GM23338 (cell line): Measurements from ENCODE around the gene TRIM71. TPM values are rescaled to one million over a fixed set of nuclear protein-coding genes. Genes with fewer than 3 reads are reported as not detected.

Experiments
- ATAC-seq: fragments of 200-7000 bp; cut with Tn5 transposase; 3 replicates; pipeline ENCODE4 v1.9.1; 2020
- DNase-seq: peaks from one replicate; pipeline ENCODE4 v3.0.0-alpha.2; 2015; ENCODE audit warnings: low spot score
- H2AFZ ChIP-seq: fragments of 200-600 bp; sonication (generic); 2 replicates; pipeline ENCODE4 v1.8.0; 2016; ENCODE audit warnings: antibody characterized with exemption, mild to moderate bottlenecking, moderate library complexity
- H3F3A ChIP-seq: fragments of 200-600 bp; sonication (generic); replicated peaks from 2 replicates; pipeline ENCODE4 v1.8.0; 2017; ENCODE audit warnings: antibody characterized with exemption, mixed run types, low read depth
- H3K27ac ChIP-seq: fragments of 200-600 bp; sonication (generic); 2 replicates; pipeline ENCODE4 v1.6.1; 2016; ENCODE audit warnings: low read depth
- H3K27me3 ChIP-seq: fragments of 200-600 bp; sonication (generic); 2 replicates; pipeline ENCODE4 v1.8.0; 2016; ENCODE audit warnings: mild to moderate bottlenecking, mixed run types, moderate library complexity; ENCODE audit not compliant: insufficient read depth
- H3K36me3 ChIP-seq: fragments of 200-600 bp; sonication (generic); 2 replicates; pipeline ENCODE4 v1.8.0; 2016; ENCODE audit warnings: mild to moderate bottlenecking; ENCODE audit not compliant: insufficient read depth
- H3K4me1 ChIP-seq: fragments of 200-600 bp; sonication (generic); 2 replicates; pipeline ENCODE4 v1.8.0; 2016; ENCODE audit warnings: mild to moderate bottlenecking, moderate library complexity; ENCODE audit not compliant: insufficient read depth
- H3K4me2 ChIP-seq: fragments of 200-600 bp; sonication (generic); 2 replicates; pipeline ENCODE4 v1.7.1; 2017; ENCODE audit warnings: mixed run types
- H3K4me3 ChIP-seq: fragments of 200-600 bp; sonication (generic); 2 replicates; pipeline ENCODE4 v1.6.1; 2016; ENCODE audit warnings: mixed run types
- H3K79me2 ChIP-seq: fragments of 200-600 bp; sonication (generic); replicated peaks from 2 replicates; pipeline ENCODE4 v1.8.0; 2017; ENCODE audit warnings: mild to moderate bottlenecking; ENCODE audit not compliant: insufficient read depth
- H3K9me2 ChIP-seq: fragments of 200-600 bp; sonication (generic); 2 replicates; pipeline ENCODE4 v1.8.0; 2017; ENCODE audit not compliant: insufficient read depth
- H4K20me1 ChIP-seq: fragments of 200-600 bp; sonication (generic); replicated peaks from 2 replicates; pipeline ENCODE4 v1.8.0; 2017; ENCODE audit warnings: mild to moderate bottlenecking; ENCODE audit not compliant: insufficient read depth
- H3K27ac Mint-ChIP-seq: 2 replicates; pipeline ENCODE4 v1.8.0; 2020; ENCODE audit warnings: inconsistent platforms, mild to moderate bottlenecking, moderate library complexity, mixed read lengths
- H3K27me3 Mint-ChIP-seq: 3 replicates; pipeline ENCODE4 v1.8.0; 2022; ENCODE audit warnings: low read depth, mild to moderate bottlenecking, moderate library complexity, mixed read lengths, inconsistent platforms; ENCODE audit not compliant: insufficient read depth, poor library complexity
- H3K36me3 Mint-ChIP-seq: 3 replicates; pipeline ENCODE4 v1.8.0; 2021; ENCODE audit warnings: low read depth, mild to moderate bottlenecking, inconsistent platforms, moderate library complexity, mixed read lengths
- H3K4me1 Mint-ChIP-seq: 3 replicates; pipeline ENCODE4 v1.8.0; 2020; ENCODE audit warnings: mild to moderate bottlenecking, inconsistent platforms, mixed read lengths
- H3K4me3 Mint-ChIP-seq: 3 replicates; pipeline ENCODE4 v1.8.0; 2021; ENCODE audit warnings: moderate library complexity, mild to moderate bottlenecking, inconsistent platforms, mixed read lengths
- H3K9me3 Mint-ChIP-seq: 3 replicates; pipeline ENCODE4 v1.8.0; 2020; ENCODE audit warnings: moderate library complexity, mild to moderate bottlenecking, inconsistent platforms, mixed read lengths
- CTCF ChIP-seq, 2 experiments: fragments of 200-600 bp in 1 of 2; sonication (generic) in 1 of 2; conservative IDR thresholded peaks; 2 replicates each; pipeline versions ENCODE4 v1.5.1 to v1.6.1; 2016 to 2017; ENCODE audit warnings: antibody characterized with exemption in 2 of 2, low read depth in 2 of 2, mild to moderate bottlenecking in 2 of 2, moderate library complexity in 1 of 2
- EZH2phosphoT487 ChIP-seq: fragments of 200-600 bp; sonication (generic); IDR thresholded peaks from one replicate; pipeline ENCODE4 v1.8.1; 2018; ENCODE audit warnings: antibody characterized with exemption; ENCODE audit not compliant: unreplicated experiment
- REST ChIP-seq: IDR thresholded peaks from one replicate; pipeline ENCODE4 v1.6.1; 2018; ENCODE audit warnings: antibody characterized with exemption; ENCODE audit not compliant: unreplicated experiment
- ZNF331 ChIP-seq: fragments of 250-450 bp; sonication (Bioruptor Pico); IDR thresholded peaks from 2 replicates; pipeline ENCODE4 v1.5.0; 2020; ENCODE audit warnings: low read depth, mild to moderate bottlenecking, moderate library complexity
- ZNF462 ChIP-seq: fragments of 250-450 bp; sonication (Bioruptor Pico); IDR thresholded peaks from 2 replicates; pipeline ENCODE4 v1.5.0; 2020; ENCODE audit warnings: mild to moderate bottlenecking, moderate library complexity
- polyA plus RNA-seq: library from polyadenylated mRNA; unstranded; fragments of >200 nt; fragmentation: Nextera tagmentation; extraction: Ambion mirVana; gene quantifications from 2 replicates; pipeline ENCODE4 v1.2.1, GENCODE V29; 2016
- total RNA-seq: library from RNA; depleted of rRNA; stranded (reverse); fragments of >200 nt; shearing (Covaris generic); gene quantifications from 2 replicates; pipeline ENCODE4 v1.2.3, GENCODE V29; 2014

TRIM71 gene
- total and polyA plus RNA-seq, 2 experiments from 2014 or later, result 71.5 to 346 TPM

GRCh38 chr3:32840086-32840841 is 22.5 kb downstream of the TRIM71 start (continued):
- no peak for TF ChIP-seq CTCF (conservative IDR thresholded peaks at IDR 0.05; ENCODE audit: low read depth in 2 of 2)
- TF ChIP-seq EZH2phosphoT487, result no peak

- Histone ChIP-seq H3K27me3 (no peaks in the 10 kb centered on the region), H2AFZ (no peak overlapping the region), H3K36me3 (no peaks in the 10 kb centered on the region), H3K4me2 (peak overlapping the region; percentile 76), H3K9me2 (no peaks in the 10 kb centered on the region), H3K4me1 (peaks cover 87% of the 10 kb centered on the region), H3K79me2 (peaks cover 96% of the 10 kb centered on the region), H3F3A (peaks cover 44% of the 10 kb centered on the region), H4K20me1 (peaks cover 45% of the 10 kb centered on the region), H3K4me3 (peak overlapping the region; percentile 31), H3K27ac (peak overlapping the region; percentile 91)
- Mint-ChIP-seq H3K27me3 (peaks cover 53% of the 10 kb centered on the region), H3K4me1 (peaks cover 94% of the 10 kb centered on the region), H3K27ac (peak overlapping the region; percentile 97), H3K36me3 (peaks cover 41% of the 10 kb centered on the region), H3K9me3 (no peaks in the 10 kb centered on the region; the same call in 2 of the 3 replicates), H3K4me3 (peak overlapping the region; percentile 73)
- no peak for DNase-seq
- ATAC-seq, result no peak
- TF ChIP-seq ZNF462 (CRISPR knock-in tag), result no peak
- no peak for TF ChIP-seq ZNF331
- TF ChIP-seq REST, result no peak
Measured at GRCh38 chr3:32841341-32841740, 23.5 kb downstream of the TRIM71 start.
